ENCODE data around the gene CAPN6. TPM values are rescaled to one million over a fixed set of nuclear protein-coding genes. Genes with fewer than 3 reads are reported as not detected.

The CAPN6 gene
- total RNA-seq, 2 experiments from 2014 or later = not detected

- H3K9me2 ChIP-seq (ENCODE audit: insufficient read depth, low read length) = no peaks in the 10 kb centered on the region
- no peaks in the 10 kb centered on the region for H3K79me2 ChIP-seq (ENCODE audit: insufficient read depth, low read depth, low read length)
- ChIA-PET POLR2A (no interaction called here), CTCF (ENCODE audit: unreplicated experiment) (no interaction called here)
- no peaks in the 10 kb centered on the region for H3K36me3 ChIP-seq (ENCODE audit: insufficient read depth, low read length)
- no peak overlapping the region for H3K27ac ChIP-seq (ENCODE audit: low read depth, low read length, poor library complexity, severe bottlenecking)
- intact Hi-C loops (cut with micrococcal nuclease; ENCODE audit: unreplicated experiment) = no loop called here
- no peaks in the 10 kb centered on the region for H3K4me1 ChIP-seq (ENCODE audit: insufficient read depth, low read length, poor library complexity, severe bottlenecking)
- no peaks in the 10 kb centered on the region for H4K20me1 ChIP-seq (ENCODE audit: insufficient read depth, low read length)
- DNase-seq (ENCODE audit: low spot score) = no peak
- no peaks in the 10 kb centered on the region for H3K9me3 ChIP-seq (ENCODE audit: low read length)
- BruUV-seq (replicated peaks) = no TSS peak
- no peak overlapping the region for H2AFZ ChIP-seq (ENCODE audit: low read length)
- no peak overlapping the region for H3K4me2 ChIP-seq (ENCODE audit: low read length)
- TF ChIP-seq EZH2phosphoT487 (IDR thresholded peaks at IDR 0.05; ENCODE audit: borderline replicate concordance, low read depth, low read length) (no peak), CTCF (conservative IDR thresholded peaks at IDR 0.05; ENCODE audit: low read length) (no peak)
- no peak overlapping the region for H3K4me3 ChIP-seq (ENCODE audit: low read depth, low read length, poor library complexity, severe bottlenecking)
These were observed 4.8 kb downstream of the CAPN6 start for GRCh38 chrX:111265486-111265885.

GRCh38 chrX:111264385-111264784, 5.9 kb downstream of the CAPN6 start:
- no peaks in the 10 kb centered on the region for H3K36me3 ChIP-seq (ENCODE audit: insufficient read depth, low read length)
- DNase-seq (ENCODE audit: low spot score) = no peak
- H3K4me3 ChIP-seq (ENCODE audit: low read depth, low read length, poor library complexity, severe bottlenecking) = no peak overlapping the region
- TF ChIP-seq CTCF (conservative IDR thresholded peaks at IDR 0.05; ENCODE audit: low read length) (no peak), EZH2phosphoT487 (IDR thresholded peaks at IDR 0.05; ENCODE audit: borderline replicate concordance, low read depth, low read length) (no peak)
- no peak overlapping the region for H2AFZ ChIP-seq (ENCODE audit: low read length)
- intact Hi-C loops (cut with micrococcal nuclease; ENCODE audit: unreplicated experiment) = no loop called here
- H3K79me2 ChIP-seq (ENCODE audit: insufficient read depth, low read depth, low read length) = no peaks in the 10 kb centered on the region
- no peak overlapping the region for H3K27ac ChIP-seq (ENCODE audit: low read depth, low read length, poor library complexity, severe bottlenecking)
- no peaks in the 10 kb centered on the region for H3K9me3 ChIP-seq (ENCODE audit: low read length)
- no peak overlapping the region for H3K4me2 ChIP-seq (ENCODE audit: low read length)
- no peaks in the 10 kb centered on the region for H3K4me1 ChIP-seq (ENCODE audit: insufficient read depth, low read length, poor library complexity, severe bottlenecking)
- no peaks in the 10 kb centered on the region for H3K9me2 ChIP-seq (ENCODE audit: insufficient read depth, low read length)
- ChIA-PET POLR2A (no interaction called here), CTCF (ENCODE audit: unreplicated experiment) (no interaction called here)
- no TSS peak for BruUV-seq (replicated peaks)
- H4K20me1 ChIP-seq (ENCODE audit: insufficient read depth, low read length) = no peaks in the 10 kb centered on the region

- no peak overlapping the region for H3K4me2 ChIP-seq (ENCODE audit: low read length)
- no peaks in the 10 kb centered on the region for H3K9me2 ChIP-seq (ENCODE audit: insufficient read depth, low read length)
- no peaks in the 10 kb centered on the region for H3K36me3 ChIP-seq (ENCODE audit: insufficient read depth, low read length)
- H4K20me1 ChIP-seq (ENCODE audit: insufficient read depth, low read length) = no peaks in the 10 kb centered on the region
- BruUV-seq (replicated peaks) = no TSS peak
- TF ChIP-seq EZH2phosphoT487 (IDR thresholded peaks at IDR 0.05; ENCODE audit: borderline replicate concordance, low read depth, low read length) = no peak
- TF ChIP-seq CTCF (conservative IDR thresholded peaks at IDR 0.05; ENCODE audit: low read length) = no peak
- no peaks in the 10 kb centered on the region for H3K4me1 ChIP-seq (ENCODE audit: insufficient read depth, low read length, poor library complexity, severe bottlenecking)
- no peak overlapping the region for H3K4me3 ChIP-seq (ENCODE audit: low read depth, low read length, poor library complexity, severe bottlenecking)
- DNase-seq (ENCODE audit: low spot score) = no peak
- H3K79me2 ChIP-seq (ENCODE audit: insufficient read depth, low read depth, low read length) = no peaks in the 10 kb centered on the region
- H2AFZ ChIP-seq (ENCODE audit: low read length) = no peak overlapping the region
- no peaks in the 10 kb centered on the region for H3K9me3 ChIP-seq (ENCODE audit: low read length)
- H3K27ac ChIP-seq (ENCODE audit: low read depth, low read length, poor library complexity, severe bottlenecking) = no peak overlapping the region
- POLR2A ChIA-PET = no interaction called here
- CTCF ChIA-PET (ENCODE audit: unreplicated experiment) = interaction anchor here (0.6 kb wide), 1 partner anchor 160 kb away, joined by 3 read pairs; no protein-coding TSS in a partner anchor
- intact Hi-C loops (cut with micrococcal nuclease; ENCODE audit: unreplicated experiment) = no loop called here
These were observed 8.2 kb downstream of the CAPN6 start for GRCh38 chrX:111262086-111262485.

Data from OCI-LY7 (cell line).